ENCODE data around the gene LACRT. TPM values are rescaled to one million over a fixed set of nuclear protein-coding genes. Genes with fewer than 3 reads are reported as not detected.
A peak's percentile ranks its signal among the peaks of the same experiment; 100 is the strongest.

The LACRT gene
- total RNA-seq, 1 donor from 2014 or later, result not detected

- no peak overlapping the region for H3K9ac ChIP-seq
- H2AFZ ChIP-seq (replicated peaks), result no peak overlapping the region
- H3K9me3 Mint-ChIP-seq, result peaks cover 16% of the 10 kb centered on the region
- H3K27me3 ChIP-seq, result no peaks in the 10 kb centered on the region
- peaks cover 5% of the 10 kb centered on the region for H3K27me3 Mint-ChIP-seq (ENCODE audit: insufficient read depth, low read depth)
- no peak overlapping the region for H3K4me3 ChIP-seq
- no peak overlapping the region for H3K4me3 Mint-ChIP-seq
- H3K4me1 ChIP-seq, result peaks cover 17% of the 10 kb centered on the region
- no peaks in the 10 kb centered on the region for H4K20me1 ChIP-seq (ENCODE audit: low read depth)
- no peaks in the 10 kb centered on the region for H3K36me3 ChIP-seq
- H3K9me3 ChIP-seq (ENCODE audit: low read depth), result no peaks in the 10 kb centered on the region
- no peak overlapping the region for H3K4me2 ChIP-seq
- no peak overlapping the region for H3K27ac ChIP-seq
- H3K4me1 Mint-ChIP-seq, result peaks cover 11% of the 10 kb centered on the region
- no peak overlapping the region for H3K27ac Mint-ChIP-seq
- H3K36me3 Mint-ChIP-seq, result no peaks in the 10 kb centered on the region
- TF ChIP-seq EZH2phosphoT487 (IDR thresholded peaks at IDR 0.05) (no peak), CTCF (IDR thresholded peaks at IDR 0.05) (no peak), EZH2 (IDR thresholded peaks at IDR 0.05) (no peak)
- DNase-seq (ENCODE audit: low spot score), result no peak
- H3F3A ChIP-seq (ENCODE audit: low read depth), result peaks cover 15% of the 10 kb centered on the region
- H3K79me2 ChIP-seq (ENCODE audit: low read depth), result no peaks in the 10 kb centered on the region
Measured at GRCh38 chr12:54657105-54657607, 22.5 kb upstream of the LACRT start.

- Mint-ChIP-seq H3K4me3 (no peak overlapping the region), H3K27me3 (ENCODE audit: insufficient read depth, low read depth) (peaks cover 5% of the 10 kb centered on the region), H3K4me1 (peaks cover 11% of the 10 kb centered on the region), H3K9me3 (peaks cover 14% of the 10 kb centered on the region), H3K27ac (peak overlapping the region; percentile 86), H3K36me3 (no peaks in the 10 kb centered on the region)
- Histone ChIP-seq H3K27me3 (no peaks in the 10 kb centered on the region), H3K4me1 (peaks cover 17% of the 10 kb centered on the region), H3K79me2 (ENCODE audit: low read depth) (no peaks in the 10 kb centered on the region), H3K4me2 (peak overlapping the region; percentile 60), H4K20me1 (ENCODE audit: low read depth) (no peaks in the 10 kb centered on the region), H3K36me3 (no peaks in the 10 kb centered on the region), H3F3A (ENCODE audit: low read depth) (peaks cover 15% of the 10 kb centered on the region), H3K9ac (no peak overlapping the region), H2AFZ (replicated peaks) (peak overlapping the region; percentile 76), H3K9me3 (ENCODE audit: low read depth) (no peaks in the 10 kb centered on the region), H3K4me3 (no peak overlapping the region), H3K27ac (peak overlapping the region; percentile 91)
- TF ChIP-seq EZH2phosphoT487 (IDR thresholded peaks at IDR 0.05), result no peak
- TF ChIP-seq EZH2 (IDR thresholded peaks at IDR 0.05), result no peak
- TF ChIP-seq CTCF (IDR thresholded peaks at IDR 0.05), result no peak
- DNase-seq (ENCODE audit: low spot score), result peak; percentile 52
Measured at GRCh38 chr12:54654926-54655325, 20.2 kb upstream of the LACRT start.

- TF ChIP-seq CTCF (IDR thresholded peaks at IDR 0.05), result no peak
- no peak for TF ChIP-seq EZH2 (IDR thresholded peaks at IDR 0.05)
- no peak for TF ChIP-seq EZH2phosphoT487 (IDR thresholded peaks at IDR 0.05)
- Histone ChIP-seq H3K79me2 (ENCODE audit: low read depth) (no peaks in the 10 kb centered on the region), H3K4me3 (no peak overlapping the region), H4K20me1 (ENCODE audit: low read depth) (no peaks in the 10 kb centered on the region), H3F3A (ENCODE audit: low read depth) (peaks cover 15% of the 10 kb centered on the region), H3K27me3 (no peaks in the 10 kb centered on the region), H3K36me3 (no peaks in the 10 kb centered on the region), H3K27ac (no peak overlapping the region), H3K4me1 (peaks cover 17% of the 10 kb centered on the region), H3K9ac (no peak overlapping the region), H2AFZ (replicated peaks) (no peak overlapping the region), H3K9me3 (ENCODE audit: low read depth) (no peaks in the 10 kb centered on the region), H3K4me2 (no peak overlapping the region)
- no peak overlapping the region for H3K4me3 Mint-ChIP-seq
- H3K27ac Mint-ChIP-seq, result no peak overlapping the region
- DNase-seq (ENCODE audit: low spot score), result no peak
- peaks cover 3% of the 10 kb centered on the region for H3K27me3 Mint-ChIP-seq (ENCODE audit: insufficient read depth, low read depth)
- no peaks in the 10 kb centered on the region for H3K36me3 Mint-ChIP-seq
- H3K9me3 Mint-ChIP-seq, result peaks cover 3% of the 10 kb centered on the region
- H3K4me1 Mint-ChIP-seq, result peaks cover 8% of the 10 kb centered on the region
Measured at GRCh38 chr12:54653025-54653424, 18.3 kb upstream of the LACRT start.
